ENCODE data around the gene SH3RF3.

SH3RF3 gene

DNA sequence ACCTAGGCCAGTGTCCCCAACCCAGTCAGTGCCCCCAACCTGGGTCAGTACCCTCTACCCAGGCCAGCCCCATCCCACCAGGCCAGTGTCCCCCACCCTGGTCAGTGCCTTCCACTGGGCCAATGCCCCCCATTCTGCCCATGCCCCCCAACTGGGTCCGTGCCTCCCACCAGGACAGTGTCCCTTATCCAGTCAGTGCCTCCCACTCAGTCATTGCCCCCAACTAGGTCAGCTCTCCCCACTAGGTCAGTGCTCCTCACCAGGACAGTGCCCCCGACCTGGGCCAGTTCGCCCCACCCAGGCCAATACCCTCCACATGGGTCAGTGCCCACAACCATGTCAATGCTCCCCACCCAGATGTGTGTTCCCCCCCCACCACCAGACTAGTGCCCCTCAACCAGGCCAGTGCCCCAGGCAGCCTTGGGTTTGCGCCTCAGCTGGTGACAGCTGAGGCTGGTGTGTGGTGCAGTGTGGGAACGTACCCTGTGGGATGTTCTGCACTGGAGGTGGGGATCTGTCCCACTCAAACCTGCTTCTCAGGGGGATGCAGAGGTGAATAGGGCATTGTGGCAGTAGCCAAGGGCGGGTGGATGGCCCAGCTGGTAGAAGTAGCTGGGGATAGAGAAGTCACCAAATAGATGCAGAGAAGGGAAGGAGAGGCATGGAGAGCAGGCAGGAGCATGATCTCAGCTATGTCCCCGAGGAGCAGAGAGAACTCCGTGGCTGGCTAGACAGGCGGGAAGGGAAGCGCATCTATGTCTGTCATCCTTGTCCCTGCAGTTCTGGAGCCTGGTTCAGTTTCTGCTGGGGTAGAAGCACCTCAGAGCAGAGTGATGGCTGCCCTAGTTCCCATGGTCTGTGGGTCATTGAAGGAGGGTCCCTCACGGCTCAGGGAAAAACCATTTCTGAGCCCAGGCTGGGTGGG lies 168.8 kb downstream of the SH3RF3 start:
- TF ChIP-seq GATA3 (IDR thresholded peaks at IDR 0.05; ENCODE audit: low read depth, low read length) (no peak), GATA2 (IDR thresholded peaks at IDR 0.05; ENCODE audit: low read depth, low read length) (no peak)

DNA sequence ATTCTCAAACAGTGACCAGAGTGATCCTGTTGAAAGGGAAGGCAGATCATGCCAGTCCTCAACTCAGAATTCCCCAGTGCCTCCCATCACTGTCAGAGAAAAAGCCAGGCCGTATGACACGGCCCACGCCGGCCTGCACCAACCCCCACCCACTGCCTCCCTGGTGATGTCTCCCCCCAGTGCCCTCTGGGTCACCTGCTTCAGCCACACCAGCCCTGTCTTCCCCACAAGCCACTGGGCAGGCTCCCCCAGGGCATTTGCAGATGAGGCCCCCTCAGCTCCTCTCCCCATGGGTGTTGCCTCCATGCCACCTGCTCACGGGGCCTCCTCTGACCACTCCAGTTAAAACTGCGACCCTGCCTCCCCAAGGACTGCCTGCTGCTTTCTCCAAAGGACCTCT lies 169.8 kb downstream of the SH3RF3 start:
- TF ChIP-seq GATA3 (IDR thresholded peaks at IDR 0.05; ENCODE audit: low read depth, low read length) (no peak), GATA2 (IDR thresholded peaks at IDR 0.05; ENCODE audit: low read depth, low read length) (no peak)

DNA sequence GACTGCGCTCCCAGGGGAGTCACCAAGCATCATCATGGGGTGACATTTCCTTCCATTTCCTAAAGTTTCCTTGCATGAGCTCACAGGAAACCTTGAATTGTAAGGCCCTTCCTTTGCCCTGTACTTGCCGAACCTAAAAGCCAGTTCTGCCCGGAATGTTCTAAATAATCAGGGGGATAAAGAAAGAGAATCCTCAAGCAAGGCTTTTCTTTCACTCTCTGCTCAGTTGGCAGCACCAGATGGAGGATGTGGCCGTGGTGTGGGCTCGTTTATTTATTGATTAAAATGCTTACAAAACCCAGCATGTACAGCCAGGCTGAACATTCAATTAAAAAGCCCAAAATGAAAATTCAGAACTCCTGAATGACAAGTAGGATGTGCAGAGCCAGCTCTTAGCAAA lies 170.5 kb downstream of the SH3RF3 start:
- TF ChIP-seq GATA2 (IDR thresholded peaks at IDR 0.05; ENCODE audit: low read depth, low read length) (no peak), GATA3 (IDR thresholded peaks at IDR 0.05; ENCODE audit: low read depth, low read length) (no peak)

DNA sequence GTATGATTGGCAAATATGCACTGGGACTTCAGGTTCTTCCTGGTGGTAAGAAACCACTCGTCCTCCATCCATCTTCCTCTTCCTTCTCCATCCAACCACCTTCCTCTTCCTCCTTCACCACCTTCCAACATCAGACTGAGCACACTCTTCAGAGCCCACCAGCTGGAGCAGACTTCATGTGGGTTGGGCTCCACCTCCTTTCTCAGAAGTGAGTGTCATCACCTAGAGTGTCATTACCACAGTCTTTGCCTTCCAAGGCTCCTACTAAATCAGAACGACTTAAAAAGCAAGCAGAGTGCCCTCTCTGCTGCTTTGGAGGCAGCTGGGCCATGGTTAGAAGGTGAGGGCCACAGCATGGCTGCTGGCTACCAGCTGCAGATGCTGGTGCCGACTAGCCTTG lies 171.6 kb downstream of the SH3RF3 start:
- TF ChIP-seq GATA2 (IDR thresholded peaks at IDR 0.05; ENCODE audit: low read depth, low read length) = no peak
- no peak for TF ChIP-seq GATA3 (IDR thresholded peaks at IDR 0.05; ENCODE audit: low read depth, low read length)

DNA sequence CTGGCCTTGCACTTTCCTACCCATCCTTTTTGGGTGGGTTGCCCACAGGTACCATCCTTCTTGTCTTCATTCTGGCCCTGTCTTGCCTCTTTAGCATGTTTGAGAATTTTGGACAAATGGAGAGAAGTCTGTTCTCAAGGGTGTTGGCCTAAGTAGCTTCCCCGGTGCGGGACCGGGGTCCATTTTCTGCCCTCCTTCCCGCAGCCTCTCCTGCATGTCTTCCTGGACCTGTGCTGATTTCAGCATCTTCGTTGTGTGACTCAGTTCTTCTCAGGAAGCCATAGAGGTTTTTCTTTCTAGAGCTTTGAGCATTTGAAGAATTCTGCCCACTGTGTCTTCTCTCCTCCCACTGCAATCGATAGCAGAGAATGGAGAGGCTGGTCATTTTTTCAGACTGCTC lies 172.7 kb downstream of the SH3RF3 start:
- TF ChIP-seq GATA2 (IDR thresholded peaks at IDR 0.05; ENCODE audit: low read depth, low read length) (no peak), GATA3 (IDR thresholded peaks at IDR 0.05; ENCODE audit: low read depth, low read length) (no peak)

DNA sequence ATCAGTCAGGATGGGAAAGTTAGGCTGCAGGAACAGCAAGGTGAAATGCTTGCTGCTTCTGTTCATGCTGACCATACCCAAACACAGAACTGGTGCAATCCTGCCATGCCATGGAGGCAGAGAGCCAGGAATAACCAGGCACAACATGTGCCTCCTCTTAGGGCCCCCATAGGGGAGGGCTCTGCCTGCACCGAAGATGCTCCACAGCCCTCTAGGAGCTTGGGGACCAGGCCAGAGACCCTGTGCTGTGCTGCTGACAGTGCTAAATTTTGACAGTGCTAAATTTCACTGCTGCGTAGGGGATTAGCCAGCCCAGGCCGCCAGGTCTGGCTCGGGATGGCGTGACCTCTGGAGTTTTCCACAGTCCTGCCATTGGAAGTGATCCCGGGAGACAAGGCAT lies 173.3 kb downstream of the SH3RF3 start:
- TF ChIP-seq GATA2 (IDR thresholded peaks at IDR 0.05; ENCODE audit: low read depth, low read length) (no peak), GATA3 (IDR thresholded peaks at IDR 0.05; ENCODE audit: low read depth, low read length) (no peak)

DNA sequence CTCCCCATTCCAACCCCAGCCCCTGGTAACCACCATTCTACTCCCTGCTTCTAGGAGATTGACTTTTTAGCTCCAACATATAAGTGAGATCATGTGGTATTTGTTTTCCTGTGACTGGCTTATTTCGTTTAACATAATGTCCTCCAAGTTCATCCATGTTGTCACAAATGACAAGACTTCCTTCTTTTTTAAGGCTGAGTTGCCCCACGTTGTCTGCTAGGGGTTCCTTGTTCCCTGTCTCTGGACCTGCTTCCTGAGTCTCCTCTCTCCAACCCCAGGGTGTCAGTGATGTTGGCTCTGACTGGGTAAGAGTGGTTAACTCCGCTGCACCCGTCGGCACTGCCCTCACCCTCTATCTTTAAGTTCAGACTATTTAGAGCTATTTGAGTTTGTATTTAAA lies 175.2 kb downstream of the SH3RF3 start:
- TF ChIP-seq GATA3 (IDR thresholded peaks at IDR 0.05; ENCODE audit: low read depth, low read length) (no peak), GATA2 (IDR thresholded peaks at IDR 0.05; ENCODE audit: low read depth, low read length) (no peak)

DNA sequence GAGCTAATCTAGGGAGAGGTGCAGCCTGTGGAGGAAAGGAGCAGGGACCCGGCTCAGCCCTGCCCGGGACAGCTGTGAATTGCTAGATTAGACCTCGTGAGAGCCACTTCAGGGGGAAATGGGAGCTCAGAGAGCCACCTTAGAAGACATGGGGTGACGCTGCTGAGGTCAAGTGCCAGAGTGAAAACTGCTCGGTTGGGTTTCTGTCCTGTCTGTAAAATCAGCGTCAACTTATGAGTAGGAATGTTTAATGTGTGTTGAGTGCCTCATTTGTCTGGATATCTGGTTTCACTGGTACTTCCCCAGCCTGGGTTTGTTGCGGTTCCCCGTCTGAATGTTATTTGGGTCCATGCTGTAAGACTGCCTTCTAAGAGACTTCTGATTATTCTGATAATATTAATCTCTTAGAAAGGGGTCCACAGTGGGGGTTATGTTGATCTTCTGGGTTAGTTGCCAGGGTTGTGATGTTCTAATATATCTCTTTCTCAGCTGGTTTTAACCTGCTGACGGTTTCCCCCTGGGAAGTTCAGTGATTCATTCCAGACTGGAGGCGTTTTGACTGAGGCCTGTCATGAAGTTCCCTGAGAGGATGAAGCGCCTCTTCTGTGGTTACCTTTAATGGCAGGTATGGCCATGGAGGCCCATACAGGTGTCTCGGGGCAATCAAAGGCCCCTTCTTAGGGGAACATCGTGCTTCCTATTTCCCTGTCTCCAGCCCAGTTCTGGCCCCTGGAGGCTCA lies 175.9 kb downstream of the SH3RF3 start:
- no peak for TF ChIP-seq GATA3 (IDR thresholded peaks at IDR 0.05; ENCODE audit: low read depth, low read length)
- TF ChIP-seq GATA2 (IDR thresholded peaks at IDR 0.05; ENCODE audit: low read depth, low read length) = no peak

DNA sequence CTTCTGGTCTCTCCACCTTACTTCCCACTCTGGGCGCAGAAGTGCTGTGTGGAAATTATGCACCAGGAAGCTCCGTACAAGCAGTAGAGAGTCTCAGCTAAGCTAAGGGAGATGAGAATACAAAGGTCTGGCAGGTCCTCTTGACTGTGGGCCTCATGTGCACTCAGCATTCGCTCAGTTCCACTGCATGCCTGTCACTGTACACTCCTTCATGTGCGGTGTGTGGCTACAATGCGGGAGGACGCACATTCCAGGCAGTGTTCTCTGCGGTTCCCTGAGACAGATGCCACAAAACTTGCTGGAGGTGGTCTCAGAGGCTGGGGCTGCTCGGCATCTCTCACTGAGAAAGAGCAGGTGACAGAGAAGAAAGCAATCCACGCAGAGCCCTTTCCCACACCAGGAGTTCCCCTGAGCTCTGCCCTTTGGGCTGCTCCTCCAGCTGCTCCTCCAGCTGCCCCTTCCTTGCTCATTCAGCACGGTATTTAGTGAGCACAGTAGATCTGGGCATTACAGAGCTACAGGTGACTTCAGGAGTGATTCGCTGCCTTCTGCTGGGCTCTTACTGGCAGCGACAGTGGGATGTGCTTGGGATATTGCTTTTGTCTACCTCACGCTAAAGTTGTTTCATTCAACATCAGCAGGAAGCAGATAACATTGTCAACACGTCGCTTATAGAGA lies 176.6 kb downstream of the SH3RF3 start:
- TF ChIP-seq GATA2 (IDR thresholded peaks at IDR 0.05; ENCODE audit: low read depth, low read length) (no peak), GATA3 (IDR thresholded peaks at IDR 0.05; ENCODE audit: low read depth, low read length) (no peak)

DNA sequence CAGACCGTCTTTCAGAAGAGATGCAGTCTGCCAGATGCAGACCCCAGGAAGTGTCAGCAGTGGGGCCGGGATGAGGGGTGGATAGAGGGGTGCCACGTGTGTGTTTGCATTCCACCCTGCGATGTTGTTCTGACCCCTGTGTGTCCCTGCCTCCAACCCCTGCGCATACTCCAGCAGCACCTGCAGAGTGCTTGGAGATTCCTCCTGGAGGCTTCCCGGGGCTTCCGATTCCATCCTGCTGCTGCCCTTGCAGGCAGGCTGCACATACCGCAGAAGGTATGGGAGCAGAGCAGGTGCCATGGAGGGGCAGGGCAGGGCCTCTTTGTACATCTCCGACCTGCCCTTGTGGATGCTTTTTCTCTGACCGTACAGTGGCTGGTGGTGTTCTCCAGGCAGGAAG lies 177.2 kb downstream of the SH3RF3 start:
- TF ChIP-seq GATA2 (IDR thresholded peaks at IDR 0.05; ENCODE audit: low read depth, low read length) (no peak), GATA3 (IDR thresholded peaks at IDR 0.05; ENCODE audit: low read depth, low read length) (no peak)

DNA sequence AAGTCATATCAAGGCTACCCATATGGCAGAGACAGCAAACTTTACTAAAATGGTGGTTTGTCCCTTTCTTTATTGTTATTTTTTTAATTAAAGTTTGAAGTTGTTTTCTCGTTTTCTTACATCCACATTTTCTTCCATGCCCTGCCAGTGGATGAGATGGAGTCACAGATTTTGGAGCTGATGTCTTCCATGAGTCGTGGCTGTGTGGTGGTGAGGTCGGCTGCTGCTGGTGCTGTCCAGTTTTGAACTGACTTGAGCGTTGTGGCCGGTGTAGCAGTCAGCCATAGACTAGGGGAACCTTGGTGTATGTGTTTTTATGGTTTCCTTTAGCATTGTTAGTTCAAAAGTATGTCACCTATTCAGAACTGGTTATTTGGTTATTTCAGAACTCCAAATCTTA lies 182.8 kb downstream of the SH3RF3 start:
- no peak for TF ChIP-seq GATA3 (IDR thresholded peaks at IDR 0.05; ENCODE audit: low read depth, low read length)
- TF ChIP-seq GATA2 (IDR thresholded peaks at IDR 0.05; ENCODE audit: low read depth, low read length) = no peak

DNA sequence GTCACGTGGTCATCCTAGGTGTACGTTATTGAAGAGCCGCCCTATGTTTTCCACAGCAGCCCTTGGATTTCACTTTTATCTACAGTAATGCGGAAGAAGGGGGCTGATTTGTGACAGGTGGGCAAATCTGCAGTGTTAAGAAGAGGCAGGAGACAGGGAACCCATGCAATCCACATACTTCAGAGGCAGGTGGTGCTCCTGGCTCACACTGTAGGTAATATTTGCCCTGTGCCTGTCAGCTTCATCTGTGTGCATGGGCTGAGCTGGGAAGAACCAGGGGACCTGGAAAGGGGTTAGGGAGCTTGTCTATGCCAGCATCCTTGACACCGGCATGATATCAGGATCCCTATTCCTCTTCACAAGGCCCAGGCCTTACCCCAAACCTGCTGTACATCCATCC lies 183.9 kb downstream of the SH3RF3 start:
- TF ChIP-seq GATA2 (IDR thresholded peaks at IDR 0.05; ENCODE audit: low read depth, low read length) (no peak), GATA3 (IDR thresholded peaks at IDR 0.05; ENCODE audit: low read depth, low read length) (no peak)

DNA sequence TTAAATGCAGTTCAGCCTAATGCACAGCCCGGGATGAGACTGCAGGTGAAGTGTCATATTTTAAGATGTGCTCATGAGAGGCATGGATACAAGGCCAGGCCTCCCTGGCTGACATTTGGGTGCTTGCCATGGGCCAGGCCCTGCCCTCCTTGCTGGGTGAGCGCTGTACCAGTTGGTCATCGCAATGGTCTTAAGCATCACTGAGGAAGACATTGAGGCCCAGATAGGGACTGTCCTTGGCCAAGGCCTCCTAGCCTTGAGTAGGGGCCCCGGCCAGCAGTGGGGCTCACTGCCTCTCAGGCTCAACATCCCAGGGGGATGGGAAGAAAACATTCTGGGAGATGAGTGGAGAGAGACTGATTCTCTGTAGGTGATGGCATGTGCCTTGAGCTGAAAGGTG lies 184.3 kb downstream of the SH3RF3 start:
- TF ChIP-seq GATA3 (IDR thresholded peaks at IDR 0.05; ENCODE audit: low read depth, low read length) (no peak), GATA2 (IDR thresholded peaks at IDR 0.05; ENCODE audit: low read depth, low read length) (no peak)

DNA sequence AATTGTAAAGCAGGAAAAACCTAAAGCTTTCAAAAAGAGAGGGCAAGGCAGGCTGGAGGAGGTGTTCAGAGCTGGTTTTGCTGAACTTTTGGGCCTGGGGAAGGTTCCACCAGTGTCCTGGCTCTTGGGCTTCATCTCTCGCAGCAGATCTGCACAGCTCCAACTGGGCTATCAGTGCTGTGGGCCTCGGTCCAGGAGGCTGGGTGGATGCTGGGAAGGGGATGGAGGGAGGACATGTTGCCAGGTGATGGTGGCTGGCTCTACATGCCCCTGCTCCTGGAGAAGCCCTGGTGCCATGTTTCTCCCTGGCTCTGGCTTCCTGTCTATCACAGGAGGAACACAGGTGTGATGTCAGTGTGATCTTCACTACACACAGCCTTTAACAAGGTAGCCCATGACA lies 187.1 kb downstream of the SH3RF3 start:
- TF ChIP-seq GATA3 (IDR thresholded peaks at IDR 0.05; ENCODE audit: low read depth, low read length) = no peak
- TF ChIP-seq GATA2 (IDR thresholded peaks at IDR 0.05; ENCODE audit: low read depth, low read length) = no peak
